ENCODE results near the gene CUX1. TPM values are rescaled to one million over a fixed set of nuclear protein-coding genes. Genes with fewer than 3 reads are reported as not detected.

The CUX1 gene
- total RNA-seq, 1 experiment from 2014 or later = 54.8 TPM

DNA sequence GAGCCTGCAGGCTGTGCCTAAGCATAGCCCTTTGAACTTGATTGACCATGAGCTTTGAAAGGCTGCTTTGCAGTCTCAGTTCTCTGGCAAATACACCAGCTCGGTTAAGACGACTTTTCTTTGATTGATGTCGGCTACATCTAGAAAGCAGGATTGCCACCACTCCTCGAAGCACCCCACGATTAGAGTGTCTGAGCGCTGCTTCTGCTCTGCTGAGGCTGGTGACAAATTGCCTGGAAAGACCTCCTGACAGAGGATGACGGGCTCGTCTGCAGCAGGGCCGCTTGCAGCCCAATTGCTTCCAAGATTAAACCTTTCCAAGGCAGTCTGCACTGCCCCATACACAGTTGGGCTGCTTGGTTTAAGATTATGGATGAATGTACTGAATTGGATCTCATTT lies 182.0 kb downstream of the CUX1 start:
- intact Hi-C loops (cut with micrococcal nuclease; ENCODE audit: unreplicated experiment) = no loop called here
- no peaks in the 10 kb centered on the region for H3K4me1 Mint-ChIP-seq (ENCODE audit: low read depth, unreplicated experiment)
- H3K27me3 Mint-ChIP-seq (ENCODE audit: unreplicated experiment) = no peaks in the 10 kb centered on the region
- no peaks in the 10 kb centered on the region for H3K36me3 Mint-ChIP-seq (ENCODE audit: insufficient read depth, unreplicated experiment)
- H3K4me3 Mint-ChIP-seq (ENCODE audit: low read depth, unreplicated experiment) = no peak overlapping the region
- CTCF ChIA-PET = no interaction called here
- no peaks in the 10 kb centered on the region for H3K9me3 Mint-ChIP-seq (ENCODE audit: low read depth, unreplicated experiment)
- H3K27ac Mint-ChIP-seq (ENCODE audit: unreplicated experiment) = no peak overlapping the region
- BruUV-seq (replicated peaks) = no TSS peak
- no peak for DNase-seq
- TF ChIP-seq, protein P1, sequence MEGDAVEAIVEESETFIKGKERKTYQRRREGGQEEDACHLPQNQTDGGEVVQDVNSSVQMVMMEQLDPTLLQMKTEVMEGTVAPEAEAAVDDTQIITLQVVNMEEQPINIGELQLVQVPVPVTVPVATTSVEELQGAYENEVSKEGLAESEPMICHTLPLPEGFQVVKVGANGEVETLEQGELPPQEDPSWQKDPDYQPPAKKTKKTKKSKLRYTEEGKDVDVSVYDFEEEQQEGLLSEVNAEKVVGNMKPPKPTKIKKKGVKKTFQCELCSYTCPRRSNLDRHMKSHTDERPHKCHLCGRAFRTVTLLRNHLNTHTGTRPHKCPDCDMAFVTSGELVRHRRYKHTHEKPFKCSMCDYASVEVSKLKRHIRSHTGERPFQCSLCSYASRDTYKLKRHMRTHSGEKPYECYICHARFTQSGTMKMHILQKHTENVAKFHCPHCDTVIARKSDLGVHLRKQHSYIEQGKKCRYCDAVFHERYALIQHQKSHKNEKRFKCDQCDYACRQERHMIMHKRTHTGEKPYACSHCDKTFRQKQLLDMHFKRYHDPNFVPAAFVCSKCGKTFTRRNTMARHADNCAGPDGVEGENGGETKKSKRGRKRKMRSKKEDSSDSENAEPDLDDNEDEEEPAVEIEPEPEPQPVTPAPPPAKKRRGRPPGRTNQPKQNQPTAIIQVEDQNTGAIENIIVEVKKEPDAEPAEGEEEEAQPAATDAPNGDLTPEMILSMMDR (IDR thresholded peaks at IDR 0.05; ENCODE audit: unreplicated experiment) = no peak

DNA sequence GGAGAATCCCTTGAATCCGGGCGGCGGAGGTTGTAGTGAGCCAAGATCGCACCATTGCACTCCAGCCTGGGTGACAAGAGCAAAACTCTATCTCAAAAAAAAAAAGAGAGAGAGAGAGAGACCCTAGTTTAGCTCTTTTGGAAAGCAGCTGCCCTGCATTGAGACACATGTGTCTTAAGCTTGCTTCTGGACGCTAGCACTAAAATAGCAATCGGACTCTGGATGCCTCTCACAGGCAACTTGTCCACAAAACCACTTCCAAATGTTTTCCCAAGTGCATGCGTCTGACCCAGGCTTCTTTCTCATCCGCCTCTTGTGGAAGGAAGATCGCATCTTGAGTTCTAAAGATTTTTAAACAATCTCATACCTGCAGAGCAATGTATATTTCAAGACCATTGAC lies 182.7 kb downstream of the CUX1 start:
- Mint-ChIP-seq H3K36me3 (ENCODE audit: insufficient read depth, unreplicated experiment) (no peaks in the 10 kb centered on the region), H3K9me3 (ENCODE audit: low read depth, unreplicated experiment) (no peaks in the 10 kb centered on the region), H3K4me3 (ENCODE audit: low read depth, unreplicated experiment) (no peak overlapping the region), H3K27ac (ENCODE audit: unreplicated experiment) (no peak overlapping the region), H3K4me1 (ENCODE audit: low read depth, unreplicated experiment) (no peaks in the 10 kb centered on the region), H3K27me3 (ENCODE audit: unreplicated experiment) (no peaks in the 10 kb centered on the region)
- DNase-seq = no peak
- intact Hi-C loops (cut with micrococcal nuclease; ENCODE audit: unreplicated experiment) = no loop called here
- CTCF ChIA-PET = no interaction called here
- BruUV-seq (replicated peaks) = no TSS peak
- TF ChIP-seq, protein P1 (IDR thresholded peaks at IDR 0.05; ENCODE audit: unreplicated experiment) = no peak

DNA sequence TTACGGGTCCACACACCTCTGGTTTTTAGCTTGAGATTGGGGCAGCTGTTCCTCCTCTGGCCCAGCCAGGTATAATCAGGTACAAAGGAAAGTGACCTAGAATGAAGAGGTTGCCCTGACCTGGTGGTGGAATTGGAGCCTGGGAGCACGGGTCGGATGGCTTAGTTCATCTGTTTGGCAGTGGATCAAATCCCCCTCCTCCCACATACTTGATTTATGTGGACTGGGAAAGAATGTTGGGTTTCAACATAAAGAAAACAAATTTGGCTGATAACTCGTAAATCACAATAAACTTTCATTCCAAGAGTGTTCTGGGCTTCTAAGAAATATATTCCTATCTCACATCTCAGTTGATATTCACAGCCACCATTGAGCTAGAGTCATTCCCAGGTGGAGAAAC lies 186.8 kb downstream of the CUX1 start:
- H3K4me3 Mint-ChIP-seq (ENCODE audit: low read depth, unreplicated experiment) = no peak overlapping the region
- CTCF ChIA-PET = interaction anchor here (0.6 kb wide), 1 partner anchor 31 kb away, joined by 4 read pairs; no protein-coding TSS in a partner anchor
- no peak for DNase-seq
- no TSS peak for BruUV-seq (replicated peaks)
- H3K4me1 Mint-ChIP-seq (ENCODE audit: low read depth, unreplicated experiment) = peaks cover 13% of the 10 kb centered on the region
- intact Hi-C loops (cut with micrococcal nuclease; ENCODE audit: unreplicated experiment) = no loop called here
- TF ChIP-seq, protein P1 (IDR thresholded peaks at IDR 0.05; ENCODE audit: unreplicated experiment) = no peak
- H3K36me3 Mint-ChIP-seq (ENCODE audit: insufficient read depth, unreplicated experiment) = no peaks in the 10 kb centered on the region
- H3K27me3 Mint-ChIP-seq (ENCODE audit: unreplicated experiment) = no peaks in the 10 kb centered on the region
- H3K9me3 Mint-ChIP-seq (ENCODE audit: low read depth, unreplicated experiment) = no peaks in the 10 kb centered on the region
- no peak overlapping the region for H3K27ac Mint-ChIP-seq (ENCODE audit: unreplicated experiment)

DNA sequence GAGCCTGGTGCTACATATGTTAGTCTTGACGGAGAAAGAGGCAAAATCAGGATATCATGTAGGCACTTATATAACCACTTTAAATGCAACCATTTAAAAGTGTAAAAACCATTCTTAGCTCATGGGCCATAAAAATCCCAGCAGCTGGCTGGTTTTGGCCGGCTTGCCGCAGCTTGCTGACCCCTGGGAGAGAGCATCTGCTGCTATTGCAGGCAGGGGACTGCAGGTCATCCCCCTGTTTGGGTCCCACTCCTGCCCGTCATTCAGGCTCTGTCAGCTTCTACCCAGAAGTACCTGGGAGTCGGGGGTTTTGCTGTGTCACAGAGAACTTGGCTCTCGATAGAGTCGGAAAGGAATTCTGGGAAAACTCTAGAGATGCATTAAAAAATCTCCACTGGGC lies 187.4 kb downstream of the CUX1 start:
- CTCF ChIA-PET = no interaction called here
- intact Hi-C loops (cut with micrococcal nuclease; ENCODE audit: unreplicated experiment) = no loop called here
- BruUV-seq (replicated peaks) = no TSS peak
- Mint-ChIP-seq H3K27ac (ENCODE audit: unreplicated experiment) (no peak overlapping the region), H3K4me3 (ENCODE audit: low read depth, unreplicated experiment) (no peak overlapping the region), H3K36me3 (ENCODE audit: insufficient read depth, unreplicated experiment) (no peaks in the 10 kb centered on the region), H3K9me3 (ENCODE audit: low read depth, unreplicated experiment) (no peaks in the 10 kb centered on the region), H3K4me1 (ENCODE audit: low read depth, unreplicated experiment) (peaks cover 13% of the 10 kb centered on the region), H3K27me3 (ENCODE audit: unreplicated experiment) (no peaks in the 10 kb centered on the region)
- no peak for DNase-seq
- TF ChIP-seq, protein P1 (IDR thresholded peaks at IDR 0.05; ENCODE audit: unreplicated experiment) = no peak
